Measurements from ENCODE around the gene TOM1.

GRCh38 chr22:35392357-35392756, 92.7 kb downstream of the TOM1 start:
- TF ChIP-seq, protein P1, sequence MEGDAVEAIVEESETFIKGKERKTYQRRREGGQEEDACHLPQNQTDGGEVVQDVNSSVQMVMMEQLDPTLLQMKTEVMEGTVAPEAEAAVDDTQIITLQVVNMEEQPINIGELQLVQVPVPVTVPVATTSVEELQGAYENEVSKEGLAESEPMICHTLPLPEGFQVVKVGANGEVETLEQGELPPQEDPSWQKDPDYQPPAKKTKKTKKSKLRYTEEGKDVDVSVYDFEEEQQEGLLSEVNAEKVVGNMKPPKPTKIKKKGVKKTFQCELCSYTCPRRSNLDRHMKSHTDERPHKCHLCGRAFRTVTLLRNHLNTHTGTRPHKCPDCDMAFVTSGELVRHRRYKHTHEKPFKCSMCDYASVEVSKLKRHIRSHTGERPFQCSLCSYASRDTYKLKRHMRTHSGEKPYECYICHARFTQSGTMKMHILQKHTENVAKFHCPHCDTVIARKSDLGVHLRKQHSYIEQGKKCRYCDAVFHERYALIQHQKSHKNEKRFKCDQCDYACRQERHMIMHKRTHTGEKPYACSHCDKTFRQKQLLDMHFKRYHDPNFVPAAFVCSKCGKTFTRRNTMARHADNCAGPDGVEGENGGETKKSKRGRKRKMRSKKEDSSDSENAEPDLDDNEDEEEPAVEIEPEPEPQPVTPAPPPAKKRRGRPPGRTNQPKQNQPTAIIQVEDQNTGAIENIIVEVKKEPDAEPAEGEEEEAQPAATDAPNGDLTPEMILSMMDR (IDR thresholded peaks at IDR 0.05), result no peak
- TF ChIP-seq POLR2A (IDR thresholded peaks at IDR 0.05), result no peak

Measured in ovary (tissue), 3 donors.